ENCODE data around the gene ACSM4.
"Not testable (repeated sequence)": the region's sequence is repeated elsewhere in the genome, so short reads cannot be mapped to it uniquely, and the experiment has no call there.

ACSM4 gene, protein sequence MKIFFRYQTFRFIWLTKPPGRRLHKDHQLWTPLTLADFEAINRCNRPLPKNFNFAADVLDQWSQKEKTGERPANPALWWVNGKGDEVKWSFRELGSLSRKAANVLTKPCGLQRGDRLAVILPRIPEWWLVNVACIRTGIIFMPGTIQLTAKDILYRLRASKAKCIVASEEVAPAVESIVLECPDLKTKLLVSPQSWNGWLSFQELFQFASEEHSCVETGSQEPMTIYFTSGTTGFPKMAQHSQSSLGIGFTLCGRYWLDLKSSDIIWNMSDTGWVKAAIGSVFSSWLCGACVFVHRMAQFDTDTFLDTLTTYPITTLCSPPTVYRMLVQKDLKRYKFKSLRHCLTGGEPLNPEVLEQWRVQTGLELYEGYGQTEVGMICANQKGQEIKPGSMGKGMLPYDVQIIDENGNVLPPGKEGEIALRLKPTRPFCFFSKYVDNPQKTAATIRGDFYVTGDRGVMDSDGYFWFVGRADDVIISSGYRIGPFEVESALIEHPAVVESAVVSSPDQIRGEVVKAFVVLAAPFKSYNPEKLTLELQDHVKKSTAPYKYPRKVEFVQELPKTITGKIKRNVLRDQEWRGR

GRCh38 chr12:7303772-7304171 is at the start of gene ACSM4:
Gene ACSM4, plus strand, starts transcription at chr12:7304072. Its CDS starts 260 bp downstream, at chr12:7304332.
- DNase-seq, result no peak

- no peak for DNase-seq
Measured at GRCh38 chr12:7259060-7259459, 44.8 kb upstream of the ACSM4 start.

DNA sequence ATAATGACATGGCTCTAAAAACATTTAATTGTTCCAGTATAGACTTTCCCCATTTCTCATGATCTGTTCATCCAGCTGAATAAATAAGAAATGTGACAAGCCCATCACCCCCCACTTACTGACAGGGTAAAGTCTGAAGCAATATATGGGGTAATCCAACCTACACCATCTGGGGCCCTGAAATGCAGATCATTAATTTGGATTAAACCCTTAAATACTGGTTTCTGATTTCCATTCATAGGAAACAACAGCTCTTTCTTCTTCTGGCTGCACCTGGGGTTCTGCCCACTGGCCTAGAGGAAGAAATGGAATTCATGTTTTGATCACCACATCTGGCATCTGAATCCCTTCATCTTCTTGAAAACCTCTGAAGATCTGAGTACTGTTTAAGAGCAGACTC is 39.3 kb upstream of the ACSM4 start:
- DNase-seq, result no peak

GRCh38 chr12:7265251-7265650 is 38.6 kb upstream of the ACSM4 start:
- DNase-seq, result no peak

DNA sequence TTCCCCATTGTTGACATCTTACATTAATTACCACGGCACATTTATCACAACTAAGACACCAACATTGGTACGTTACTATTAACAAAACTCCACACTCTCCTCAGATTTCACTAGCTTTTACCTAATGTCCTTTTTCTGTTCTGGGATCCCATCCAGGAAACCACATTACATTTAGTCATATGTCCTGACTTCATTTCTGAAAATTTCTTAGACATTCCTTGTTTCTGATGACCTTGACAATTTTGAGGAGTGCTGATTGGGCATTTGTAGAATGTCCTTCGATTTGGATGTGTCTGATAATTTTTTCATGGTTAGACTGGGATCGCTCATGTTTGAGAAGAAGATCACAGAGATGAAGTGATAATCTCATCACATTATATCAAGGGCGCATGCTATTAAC is 34.6 kb upstream of the ACSM4 start:
- no peak for DNase-seq

GRCh38 chr12:7271893-7272514 is 31.9 kb upstream of the ACSM4 start:
- no peak for DNase-seq

DNA sequence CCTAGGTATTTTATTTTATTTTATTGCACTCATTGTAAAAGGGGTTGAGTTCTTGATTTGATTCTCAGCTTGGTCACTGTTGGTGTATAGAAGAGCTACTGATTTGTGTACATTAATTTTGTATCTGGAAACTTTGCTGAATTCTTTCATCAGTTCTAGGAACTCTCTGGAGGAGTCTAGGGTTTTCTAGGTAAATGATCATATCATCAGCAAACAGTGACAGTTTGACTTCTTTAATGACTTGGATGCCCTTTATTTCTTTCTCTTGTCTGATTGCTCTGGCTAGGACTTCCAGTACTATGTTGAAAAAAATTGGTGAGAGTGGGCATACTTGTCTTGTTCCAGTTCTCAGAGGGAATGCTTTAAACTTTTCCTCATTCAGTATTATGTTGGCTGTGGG is 28.4 kb upstream of the ACSM4 start:
- not testable (repeated sequence) for DNase-seq

GRCh38 chr12:7282844-7283243 is 21.0 kb upstream of the ACSM4 start:
- DNase-seq, result no peak

- DNase-seq, result no peak
Measured at GRCh38 chr12:7289743-7290142, 14.1 kb upstream of the ACSM4 start.

- DNase-seq, result not testable (repeated sequence)
Measured at GRCh38 chr12:7290588-7290987, 13.3 kb upstream of the ACSM4 start.

DNA sequence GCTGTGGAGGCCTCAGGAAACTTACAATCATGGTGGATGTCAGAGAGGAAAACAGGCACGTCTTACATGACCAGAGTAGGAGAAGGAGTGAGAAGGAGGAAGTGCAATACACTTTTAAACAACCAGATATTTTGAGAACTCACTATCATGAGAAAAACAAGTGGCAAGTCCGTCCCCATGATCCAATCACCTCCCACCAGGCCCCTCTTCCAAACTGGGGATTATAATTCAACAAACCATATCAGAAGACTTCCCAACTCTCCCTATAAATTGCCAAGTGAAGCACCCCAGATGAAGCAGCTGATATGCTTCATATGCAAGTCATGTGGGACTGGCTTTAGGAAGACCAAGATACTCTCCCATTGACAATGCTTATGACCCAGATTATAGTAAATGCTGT is 11.6 kb upstream of the ACSM4 start:
- DNase-seq, result no peak

- DNase-seq, result no peak
Measured at GRCh38 chr12:7293670-7294069, 10.2 kb upstream of the ACSM4 start.

DNA sequence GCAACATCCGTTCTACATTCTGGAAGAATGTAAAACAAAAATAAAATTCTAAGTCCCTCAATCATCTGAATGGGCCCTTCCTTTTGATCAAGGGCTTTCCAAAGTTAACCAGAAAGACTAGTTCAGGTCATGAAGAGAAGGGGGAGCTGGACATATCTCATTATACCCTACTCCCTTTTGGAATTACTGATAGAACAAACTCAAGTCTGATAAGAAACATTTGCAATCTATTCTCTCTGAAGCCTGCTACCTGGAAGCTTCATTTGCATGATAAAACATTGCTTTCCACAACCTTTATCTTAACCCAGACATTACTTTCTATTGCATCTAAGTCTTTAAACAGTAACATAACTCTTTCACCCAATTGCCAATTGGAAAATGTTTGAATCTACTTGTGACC is 8.3 kb upstream of the ACSM4 start:
- no peak for DNase-seq

DNA sequence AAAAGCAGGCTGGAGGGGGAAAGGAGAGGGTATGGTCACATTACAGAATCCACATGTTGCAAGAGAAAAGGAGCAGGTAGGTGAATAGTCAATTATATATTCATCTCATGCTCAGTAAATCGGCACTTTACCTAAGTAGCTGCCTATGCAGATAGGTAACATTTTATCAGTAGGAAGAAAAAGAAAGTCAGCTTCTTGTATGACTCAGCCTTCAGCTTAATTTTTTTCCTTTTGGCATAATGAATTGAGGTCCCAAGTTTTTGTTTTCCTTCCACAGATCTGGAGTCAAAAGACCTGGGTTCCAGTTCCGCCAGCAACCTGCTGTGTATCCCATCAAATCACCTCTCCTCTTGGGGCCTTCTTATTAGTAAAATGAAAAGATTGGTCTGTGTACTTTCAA is 6.0 kb upstream of the ACSM4 start:
- no peak for DNase-seq

DNA sequence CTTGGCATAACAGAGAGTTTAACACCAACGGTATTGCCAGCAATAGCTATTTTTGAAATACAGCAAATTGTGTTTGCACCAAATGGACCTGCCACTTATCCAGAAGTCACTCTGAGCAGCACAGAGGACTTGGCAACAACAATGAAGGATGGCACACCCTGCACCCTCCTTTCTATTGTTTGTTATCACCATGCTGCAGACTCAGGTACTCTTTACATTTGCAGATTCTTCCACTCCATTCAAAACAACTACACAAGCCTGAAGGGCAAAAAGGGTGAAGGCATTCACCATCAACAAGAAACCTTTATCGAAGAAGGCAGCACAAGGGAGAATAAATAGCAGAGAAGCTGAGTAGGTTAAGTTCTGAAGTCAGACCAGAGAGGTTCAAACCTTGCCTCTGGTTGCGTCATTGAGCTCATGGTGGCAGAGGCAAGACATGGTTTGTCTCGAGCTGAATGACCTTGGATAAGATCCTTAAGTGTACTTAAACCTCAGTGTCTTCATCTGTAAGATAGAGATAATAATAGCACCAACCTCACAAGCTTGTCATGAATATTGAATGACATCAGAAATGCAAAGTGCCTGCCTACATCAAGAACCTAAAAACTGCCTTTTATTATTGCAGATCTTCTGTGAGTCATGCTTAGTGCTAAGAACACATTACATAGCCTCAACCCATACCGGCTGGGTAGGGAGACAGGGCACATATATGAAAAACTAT is 1.4 kb upstream of the ACSM4 start:
- no peak for DNase-seq

- DNase-seq, result no peak
Measured at GRCh38 chr12:7303230-7303629, 642 bp upstream of the ACSM4 start.

DNA sequence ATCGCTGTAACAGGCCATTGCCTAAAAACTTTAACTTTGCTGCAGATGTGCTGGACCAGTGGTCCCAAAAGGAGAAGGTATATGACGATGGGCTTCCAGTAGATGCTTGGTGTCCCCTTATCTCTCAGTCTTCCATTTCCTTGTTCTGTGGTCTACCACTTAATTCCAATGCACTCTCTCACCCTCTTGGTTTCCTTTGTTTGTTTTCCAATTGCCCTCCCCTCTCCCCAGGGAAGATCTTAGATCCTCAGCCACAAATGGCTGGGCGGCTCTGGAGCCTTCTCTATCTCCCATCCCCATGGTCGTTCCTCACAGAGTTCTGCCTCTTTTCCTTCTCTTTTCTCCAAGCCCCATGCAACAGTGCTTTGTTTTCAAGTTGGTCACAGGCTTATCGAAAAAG is 584 bp downstream of the ACSM4 start:
- DNase-seq, result no peak

- no peak for DNase-seq
Measured at GRCh38 chr12:7310070-7310469, 6.2 kb downstream of the ACSM4 start.

DNA sequence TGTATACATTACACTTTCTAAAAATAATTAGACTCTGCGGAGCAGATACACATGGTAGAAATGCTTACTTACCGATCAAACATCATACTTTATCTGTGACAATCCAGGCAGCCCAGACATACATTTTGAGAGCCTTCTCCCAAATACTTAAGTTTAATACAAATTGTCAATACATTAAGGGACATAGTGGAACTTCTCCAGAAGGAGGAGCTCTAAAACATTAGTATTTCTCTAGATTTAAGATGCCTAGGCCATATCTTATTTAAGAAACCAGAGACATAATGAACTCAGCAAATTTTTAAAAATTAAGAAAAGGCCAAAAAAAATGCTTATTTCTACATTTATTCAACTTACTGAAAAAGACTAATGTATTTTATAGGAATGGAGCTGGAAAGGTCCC is 16.1 kb downstream of the ACSM4 start:
- DNase-seq, result no peak

- no peak for DNase-seq
Measured at GRCh38 chr12:7321624-7322023, 17.8 kb downstream of the ACSM4 start.

- DNase-seq, result no peak
Measured at GRCh38 chr12:7322599-7322998, 18.7 kb downstream of the ACSM4 start.

GRCh38 chr12:7324176-7324575 is 20.3 kb downstream of the ACSM4 start:
- no peak for DNase-seq

GRCh38 chr12:7327918-7328317 is 24.0 kb downstream of the ACSM4 start:
- DNase-seq, result no peak

- DNase-seq, result not testable (repeated sequence)
Measured at GRCh38 chr12:7337790-7338189, 33.9 kb downstream of the ACSM4 start.
